Muscle layer of duodenum (tissue), 2 donors: ENCODE data around the gene CHST4.
"Not testable (repeated sequence)": the region's sequence is repeated elsewhere in the genome, so short reads cannot be mapped to it uniquely, and the experiment has no call there.

Source experiments
- H3K27ac ChIP-seq: one replicate; pipeline ENCODE4 v1.7.0; 2013; ENCODE audit warnings: mild to moderate bottlenecking, low read length
- H3K27me3 ChIP-seq: one replicate; pipeline ENCODE4 v1.7.0; 2013; ENCODE audit warnings: low read depth, mild to moderate bottlenecking, control low read depth, low read length
- H3K36me3 ChIP-seq, 2 donors: one replicate each; pipeline ENCODE4 v1.7.0; 2013; ENCODE audit warnings: low read length in 2 of 2, control low read depth in 1 of 2, mild to moderate bottlenecking in 1 of 2; ENCODE audit not compliant: insufficient read depth in 2 of 2, control insufficient read depth in 1 of 2
- H3K4me1 ChIP-seq, 2 donors: one replicate each; pipeline ENCODE4 v1.7.0; 2013; ENCODE audit warnings: low read length in 2 of 2, mild to moderate bottlenecking in 2 of 2, control low read depth in 1 of 2, moderate library complexity in 1 of 2; ENCODE audit not compliant: insufficient read depth in 2 of 2, control insufficient read depth in 1 of 2
- H3K4me3 ChIP-seq, 2 donors: one replicate each; pipeline ENCODE4 v1.7.0; 2013; ENCODE audit warnings: low read length in 2 of 2, low read depth in 1 of 2, mild to moderate bottlenecking in 1 of 2
- H3K9me3 ChIP-seq, 2 donors: one replicate each; pipeline ENCODE4 v1.7.0; 2013; ENCODE audit warnings: low read length in 2 of 2, control low read depth in 1 of 2, mild to moderate bottlenecking in 1 of 2; ENCODE audit not compliant: control insufficient read depth in 1 of 2
- donor health status: healthy.

Gene CHST4

DNA sequence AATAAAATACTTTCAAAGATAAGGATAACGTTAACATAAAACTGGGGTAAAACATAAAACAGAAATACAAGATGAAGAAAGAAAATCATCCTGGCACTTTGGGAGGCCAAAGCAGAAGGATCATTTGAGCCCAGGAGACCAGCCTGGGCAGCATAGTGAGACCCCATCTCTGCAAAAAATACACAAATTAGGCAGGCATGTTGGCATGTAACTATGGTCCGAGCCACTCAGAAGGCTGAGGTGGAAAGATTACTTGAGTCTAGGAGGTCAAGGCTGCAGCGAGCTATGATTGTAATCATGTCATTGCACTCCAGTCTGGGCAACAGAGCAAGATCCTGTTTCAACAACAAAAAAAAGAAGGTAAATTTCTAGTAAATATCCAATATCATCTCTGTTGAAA is 31.1 kb downstream of the CHST4 start:
- no peaks in the 10 kb centered on the region for H3K9me3 ChIP-seq
- no peaks in the 10 kb centered on the region for H3K27me3 ChIP-seq
- no peaks in the 10 kb centered on the region for H3K36me3 ChIP-seq
- H3K27ac ChIP-seq = no peak overlapping the region
- H3K4me1 ChIP-seq = no peaks in the 10 kb centered on the region
- no peak overlapping the region for H3K4me3 ChIP-seq

DNA sequence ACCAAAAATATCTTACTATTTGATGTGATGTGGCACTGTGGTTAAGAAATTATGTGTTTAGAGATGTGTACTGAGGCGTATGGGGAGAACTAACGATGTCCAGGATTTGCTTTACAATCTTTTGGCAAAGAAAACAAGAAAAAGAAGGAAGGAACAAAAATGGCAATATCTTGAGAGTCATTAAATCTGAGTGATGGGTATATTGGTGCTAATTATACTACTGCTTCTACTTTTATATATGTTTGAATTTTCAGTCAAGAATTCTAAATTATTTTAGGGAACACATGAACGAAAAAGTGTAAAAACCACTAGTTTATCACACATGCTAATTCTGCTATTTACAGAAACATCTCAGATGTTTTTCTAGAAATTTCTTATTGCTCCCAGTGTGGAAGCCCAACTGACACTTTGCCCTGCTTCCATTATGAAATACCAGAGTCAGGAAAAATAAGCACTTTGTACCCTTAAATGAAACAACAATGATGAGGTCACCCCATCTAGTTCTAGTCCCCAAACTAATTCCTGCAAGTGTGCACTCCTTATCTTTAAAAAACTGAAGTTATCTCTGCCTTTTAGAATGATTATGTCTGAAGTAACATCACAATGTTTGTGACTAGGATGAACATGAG is 31.8 kb downstream of the CHST4 start:
- H3K36me3 ChIP-seq = no peaks in the 10 kb centered on the region
- no peak overlapping the region for H3K27ac ChIP-seq
- no peaks in the 10 kb centered on the region for H3K27me3 ChIP-seq
- H3K9me3 ChIP-seq = no peaks in the 10 kb centered on the region
- H3K4me3 ChIP-seq = no peak overlapping the region
- no peaks in the 10 kb centered on the region for H3K4me1 ChIP-seq

DNA sequence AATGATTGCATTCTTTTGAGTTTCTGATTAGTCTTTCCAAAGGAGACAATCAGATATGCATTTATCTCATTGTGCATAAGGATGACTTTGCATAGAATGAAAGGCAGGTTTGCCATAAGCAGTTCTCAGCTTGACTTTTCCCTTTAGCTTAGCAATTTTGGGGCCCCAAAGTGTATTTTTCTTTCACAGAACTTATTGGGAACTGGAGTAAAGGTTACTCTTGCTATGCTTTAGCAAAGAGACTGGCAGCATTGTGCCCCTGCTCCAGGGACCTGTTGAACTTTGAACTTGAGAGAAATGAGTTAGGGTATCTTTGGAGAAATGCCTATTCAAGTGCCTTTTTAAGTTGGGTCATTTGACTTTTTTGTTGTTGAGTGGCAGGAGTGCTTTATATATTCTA is 33.6 kb downstream of the CHST4 start:
- peaks cover 0 to 9% of the 10 kb centered on the region in 2 donors for H3K4me1 ChIP-seq
- no peak overlapping the region for H3K27ac ChIP-seq
- no peaks in the 10 kb centered on the region for H3K36me3 ChIP-seq
- no peak overlapping the region for H3K4me3 ChIP-seq
- H3K9me3 ChIP-seq = no peaks in the 10 kb centered on the region
- no peaks in the 10 kb centered on the region for H3K27me3 ChIP-seq

DNA sequence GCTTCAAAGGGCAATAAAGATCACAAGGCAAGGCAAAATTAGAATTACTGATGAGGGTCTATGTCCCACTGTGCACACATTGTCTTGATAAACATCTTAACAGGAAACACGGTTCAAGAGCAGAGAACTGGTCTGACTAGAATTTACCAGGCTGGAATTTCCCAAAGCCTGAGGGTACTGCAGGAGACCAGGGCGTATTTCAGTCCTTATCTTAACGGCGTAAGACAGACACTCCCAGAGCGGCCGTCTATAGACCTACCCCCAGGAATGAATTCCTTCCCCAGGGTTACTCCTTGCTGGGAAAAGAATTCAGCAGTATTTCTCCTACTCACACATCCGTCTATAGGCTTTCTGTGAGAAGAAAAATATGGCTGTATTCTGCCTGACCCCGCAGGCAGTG is 35.7 kb downstream of the CHST4 start:
- not testable (repeated sequence) for H3K27me3 ChIP-seq, H3K27ac ChIP-seq, H3K9me3 ChIP-seq, H3K36me3 ChIP-seq, H3K4me3 ChIP-seq, H3K4me1 ChIP-seq

DNA sequence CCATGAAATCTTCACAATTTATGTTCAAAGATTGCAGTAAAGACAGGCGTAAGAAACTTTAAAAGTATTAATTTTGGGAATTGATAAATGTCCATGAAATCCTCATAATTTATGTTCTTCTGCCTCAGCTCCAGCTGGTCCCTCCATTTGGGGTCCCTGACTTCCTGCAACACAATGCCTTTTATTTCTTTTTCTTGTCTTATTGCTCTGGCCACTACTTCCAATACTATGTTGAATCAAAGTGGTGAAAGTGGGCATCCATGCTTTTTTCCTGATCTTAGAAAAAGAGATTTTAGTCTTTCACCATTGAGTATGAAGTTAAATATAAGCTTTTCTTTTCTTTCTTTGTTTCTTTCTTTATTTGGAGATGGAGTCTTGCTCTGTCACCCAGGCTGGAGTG is 36.3 kb downstream of the CHST4 start:
- Histone ChIP-seq H3K4me3 (no peak overlapping the region), H3K27me3 (no peaks in the 10 kb centered on the region), H3K36me3 (no peaks in the 10 kb centered on the region), H3K9me3 (no peaks in the 10 kb centered on the region), H3K4me1 (peaks cover 0 to 9% of the 10 kb centered on the region in 2 donors), H3K27ac (no peak overlapping the region)

DNA sequence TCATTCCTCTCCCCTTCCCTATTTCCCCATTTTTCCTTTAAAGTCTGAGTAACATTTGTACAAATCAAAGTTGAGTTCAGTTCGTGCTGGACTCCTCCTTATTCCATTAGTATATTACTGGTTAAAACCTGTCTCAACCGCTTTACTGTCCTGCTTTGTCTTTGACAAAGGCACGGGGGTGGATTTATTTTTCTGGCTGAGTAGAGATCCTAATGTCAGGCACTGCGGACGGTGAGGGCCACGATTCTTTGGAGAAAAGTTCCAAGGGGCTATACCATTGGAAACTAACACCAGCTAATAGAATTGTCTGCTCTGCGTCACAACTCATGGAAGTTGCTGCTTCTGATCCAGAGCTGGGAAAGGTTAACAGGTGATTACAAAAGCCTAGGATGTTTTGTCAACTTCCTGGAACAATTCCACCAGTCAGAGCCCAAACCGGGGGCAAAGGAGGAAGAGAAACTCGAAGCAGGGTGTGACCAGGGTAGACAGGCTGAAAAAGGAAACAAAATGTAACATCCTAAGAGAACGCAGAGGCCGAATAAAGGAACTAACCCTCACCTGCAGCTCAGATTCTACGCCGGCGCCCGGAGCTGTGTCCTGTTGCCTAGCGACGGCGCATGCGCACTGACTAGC is 38.2 kb downstream of the CHST4 start:
- Histone ChIP-seq H3K36me3 (no peaks in the 10 kb centered on the region), H3K27ac (peak overlapping the region; percentile 35), H3K27me3 (no peaks in the 10 kb centered on the region), H3K4me3 (peak overlapping the region; percentile 71 to 81), H3K4me1 (peaks cover 0 to 9% of the 10 kb centered on the region in 2 donors), H3K9me3 (no peaks in the 10 kb centered on the region)

DNA sequence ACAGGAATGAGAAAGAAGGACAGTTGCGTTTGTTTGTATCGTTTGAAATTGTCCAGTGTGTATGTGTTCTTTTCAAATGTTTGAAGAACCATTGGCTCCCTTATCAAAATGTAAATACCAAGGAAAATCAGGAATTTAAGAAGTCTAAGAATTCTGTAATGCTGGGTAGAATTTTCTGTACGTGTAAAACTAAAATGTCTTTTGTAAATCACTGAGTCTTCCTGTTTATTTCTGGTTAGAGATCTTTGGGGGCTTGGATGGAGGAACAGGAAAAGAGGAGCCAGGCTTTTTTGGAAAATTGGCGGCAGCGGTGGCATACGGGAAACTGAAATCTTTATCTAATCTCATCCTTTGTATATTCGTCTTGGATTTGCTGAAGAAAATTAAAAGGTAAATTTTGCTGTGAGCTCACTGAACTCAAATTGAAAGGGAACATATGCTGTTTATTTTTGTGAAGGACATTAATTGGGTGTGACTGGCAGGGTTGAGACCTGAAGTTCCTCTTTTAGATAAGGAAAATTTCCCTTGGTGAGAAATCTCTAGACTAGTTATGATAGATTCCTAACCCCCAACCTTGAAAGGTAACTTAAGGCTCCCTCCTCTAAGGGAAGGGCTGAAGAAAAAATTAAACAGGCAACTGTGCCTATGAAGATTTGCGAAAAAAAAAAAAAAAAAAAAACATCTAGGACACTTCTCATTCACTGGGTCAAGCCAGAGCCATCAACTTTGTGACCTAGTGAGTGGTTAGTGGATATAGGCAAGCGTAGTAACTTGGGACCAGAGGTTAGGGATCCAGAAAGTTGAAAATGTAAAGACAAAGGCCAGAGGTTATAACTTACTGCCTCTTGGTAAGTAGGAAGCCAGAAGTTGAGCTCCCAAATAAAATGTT is 39.8 kb downstream of the CHST4 start:
- Histone ChIP-seq H3K4me3 (peak overlapping the region; percentile 71 to 81), H3K4me1 (peaks cover 0 to 9% of the 10 kb centered on the region in 2 donors), H3K9me3 (no peaks in the 10 kb centered on the region), H3K27ac (no peak overlapping the region), H3K27me3 (no peaks in the 10 kb centered on the region), H3K36me3 (no peaks in the 10 kb centered on the region)

DNA sequence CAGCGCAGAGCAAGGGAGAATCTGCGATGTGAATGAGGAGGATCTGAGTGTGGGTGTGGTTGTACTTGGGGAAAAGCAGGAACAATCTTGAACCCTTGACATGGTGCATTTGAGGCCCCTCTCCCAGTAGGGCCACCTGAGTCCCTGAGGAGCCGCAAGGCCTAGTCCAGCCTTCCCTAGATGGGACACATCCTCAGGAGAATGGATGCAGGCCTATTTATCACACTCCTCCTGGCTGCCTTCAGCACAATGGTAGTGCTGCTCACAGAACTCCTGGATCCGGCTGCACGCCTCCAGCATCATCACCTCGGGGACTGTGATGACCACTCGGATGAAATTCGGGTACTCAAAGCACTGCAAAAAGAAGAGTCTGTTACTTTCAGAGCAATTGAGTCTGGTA is 41.7 kb downstream of the CHST4 start:
- Histone ChIP-seq H3K27ac (no peak overlapping the region), H3K27me3 (no peaks in the 10 kb centered on the region), H3K9me3 (no peaks in the 10 kb centered on the region), H3K4me3 (no peak overlapping the region), H3K4me1 (peaks cover 0 to 9% of the 10 kb centered on the region in 2 donors), H3K36me3 (no peaks in the 10 kb centered on the region)

DNA sequence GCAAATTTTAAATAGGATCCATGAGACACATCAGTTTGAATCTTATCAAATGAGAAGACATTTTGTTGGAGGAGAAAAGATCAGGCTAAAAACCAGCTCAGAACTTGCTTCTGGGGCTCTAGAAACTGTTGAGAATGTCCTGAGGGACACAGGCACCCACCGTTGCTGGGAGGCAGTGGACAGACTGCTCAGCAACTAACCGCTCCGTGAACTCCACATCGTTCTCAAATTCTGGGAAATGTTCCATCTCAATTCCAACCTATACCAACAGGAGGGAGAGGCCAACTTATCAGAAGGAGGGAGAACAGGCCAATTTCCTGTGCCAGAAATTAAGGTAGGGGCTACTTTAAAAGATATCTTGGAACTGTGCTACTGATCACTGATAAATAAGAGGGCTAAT is 42.3 kb downstream of the CHST4 start:
- Histone ChIP-seq H3K4me1 (peaks cover 0 to 9% of the 10 kb centered on the region in 2 donors), H3K36me3 (no peaks in the 10 kb centered on the region), H3K4me3 (no peak overlapping the region), H3K27ac (no peak overlapping the region), H3K9me3 (no peaks in the 10 kb centered on the region), H3K27me3 (no peaks in the 10 kb centered on the region)

DNA sequence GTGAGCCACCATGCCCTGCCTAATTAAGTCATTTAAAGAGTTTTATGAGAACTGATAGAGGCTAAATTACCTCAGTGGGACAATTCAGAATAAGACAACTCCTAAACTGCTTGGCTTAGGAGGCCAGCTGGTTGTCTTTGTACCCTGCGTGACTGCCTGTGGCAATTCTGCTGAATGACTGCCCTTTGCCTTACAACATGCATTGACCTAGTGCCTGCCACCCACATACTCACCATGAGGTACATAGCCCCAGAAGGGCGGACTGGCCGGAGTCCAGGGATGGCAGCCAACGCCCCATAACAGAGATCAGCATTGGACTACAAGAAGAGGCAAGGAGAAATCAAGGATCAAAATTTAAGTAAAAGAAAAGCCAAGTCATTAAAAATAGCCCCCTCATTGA is 43.4 kb downstream of the CHST4 start:
- H3K36me3 ChIP-seq = no peaks in the 10 kb centered on the region
- H3K4me1 ChIP-seq = no peaks in the 10 kb centered on the region
- no peak overlapping the region for H3K27ac ChIP-seq
- H3K9me3 ChIP-seq = no peaks in the 10 kb centered on the region
- H3K4me3 ChIP-seq = no peak overlapping the region
- H3K27me3 ChIP-seq = no peaks in the 10 kb centered on the region

DNA sequence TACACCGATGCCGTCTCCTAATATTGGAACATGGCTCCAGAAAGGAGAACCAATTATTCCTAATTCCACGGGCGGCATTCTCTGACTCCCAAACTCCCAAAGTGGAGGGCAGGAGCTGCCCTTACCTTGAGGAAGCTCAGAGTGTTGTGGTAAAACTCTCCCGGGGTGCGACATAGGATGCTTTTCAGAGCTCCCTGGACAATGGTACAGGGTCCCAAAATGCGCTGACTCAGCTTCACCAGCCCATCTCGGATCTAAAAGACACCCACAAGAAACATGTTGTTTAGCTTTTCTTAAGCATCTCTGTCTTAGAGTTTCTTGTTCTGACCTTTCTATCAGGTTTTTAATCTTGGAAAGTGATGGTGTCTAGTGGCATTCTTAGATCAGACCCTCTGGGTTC is 43.9 kb downstream of the CHST4 start:
- no peaks in the 10 kb centered on the region for H3K4me1 ChIP-seq
- H3K9me3 ChIP-seq = no peaks in the 10 kb centered on the region
- H3K36me3 ChIP-seq = no peaks in the 10 kb centered on the region
- no peaks in the 10 kb centered on the region for H3K27me3 ChIP-seq
- no peak overlapping the region for H3K4me3 ChIP-seq
- no peak overlapping the region for H3K27ac ChIP-seq
